ENCODE data around the gene REXO1. TPM values are rescaled to one million over a fixed set of nuclear protein-coding genes. Genes with fewer than 3 reads are reported as not detected.

The REXO1 gene
- total and polyA plus RNA-seq, 9 of the 15 experiments (the other 6 are each of a cell fraction or from before 2014, with no cell fraction given) = 0.04 to 63.3 (median 15.8) TPM

DNA sequence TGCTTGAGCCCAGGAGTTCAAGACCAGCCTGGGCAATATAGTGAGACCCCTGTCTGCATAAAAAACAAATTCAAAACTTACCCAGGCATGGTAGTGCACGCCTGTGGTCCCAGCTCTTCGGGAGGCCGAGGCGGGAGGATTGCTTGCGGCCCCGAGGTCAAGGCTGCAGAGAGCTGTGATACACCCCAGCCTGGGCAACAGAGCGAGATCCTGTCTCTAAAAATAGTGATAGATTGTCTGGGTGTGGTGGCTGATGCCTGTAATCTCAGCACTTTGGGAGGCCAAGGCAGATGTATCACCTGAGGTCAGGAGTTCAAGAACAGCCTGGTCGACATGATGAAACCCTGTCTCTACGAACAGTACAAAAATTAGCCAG, 19.1 kb upstream of the REXO1 start:
- Histone ChIP-seq H3K4me2 (ENCODE audit: insufficient read depth, low read length) (no peak overlapping the region), H3K9me1 (ENCODE audit: control insufficient read depth, insufficient read depth, low read length) (no peaks in the 10 kb centered on the region), H3K79me2 (ENCODE audit: control insufficient read depth, insufficient read depth, low read length) (peaks cover 47% of the 10 kb centered on the region), H3K4me3 (no peak overlapping the region), H3K9ac (ENCODE audit: insufficient read depth in 1 of 2, low read depth in 2 of 2, low read length in 2 of 2) (no peak overlapping the region), H3K9me3 (replicated peaks; ENCODE audit: control insufficient read depth, insufficient read depth, low read depth, low read length) (no peaks in the 10 kb centered on the region), H3K4me1 (replicated peaks in 1 of 2; ENCODE audit: control insufficient read depth in 2 of 2, insufficient read depth in 2 of 2, low read length in 2 of 2) (peaks cover 33 to 67% of the 10 kb centered on the region in 2 experiments), H3K36me3 (ENCODE audit: control insufficient read depth, insufficient read depth, low read length) (peaks cover 20% of the 10 kb centered on the region; the same call in 2 of the 3 replicates), H2AFZ (ENCODE audit: low read depth, low read length) (no peak overlapping the region), H3K27me3 (ENCODE audit: control insufficient read depth in 2 of 2, insufficient read depth in 2 of 2, low read length in 2 of 2) (no peaks in the 10 kb centered on the region), H4K20me1 (replicated peaks; ENCODE audit: control insufficient read depth, insufficient read depth, low read length) (no peaks in the 10 kb centered on the region), H3K27ac (ENCODE audit: extremely low read depth, low read depth, low read length) (no peak overlapping the region)
- DNase-seq (ENCODE audit: extremely low read depth in 1 of 4, low spot score in 3 of 4) (no peak), FAIRE-seq (no peak), ATAC-seq (no peak)
- in situ Hi-C loops (cut with MboI) = no loop called here
- ChIA-PET CTCF (ENCODE audit: low intra/inter-chr PET ratio) (no interaction called here), POLR2A (interaction anchor here (3.5 kb wide), 1 partner anchor 8 kb away, joined by 24 read pairs; no protein-coding TSS in a partner anchor)
- no TSS peak for BruUV-seq (replicated peaks)
- intact Hi-C loops (cut with micrococcal nuclease) = no loop called here
- WGBS (ENCODE audit: insufficient coverage, low coverage, missing lambda C conversion rate) = 69% methylated on average over 6 of the region's 9 CpGs
- TF ChIP-seq MCM2 (IDR thresholded peaks at IDR 0.05; ENCODE audit: low read depth) (no peak), ZNF316 (IDR thresholded peaks at IDR 0.05) (no peak), STAT6 (CRISPR knock-in tag; IDR thresholded peaks at IDR 0.05) (no peak), RBM17 (IDR thresholded peaks at IDR 0.05; ENCODE audit: borderline replicate concordance, low read depth, low read length) (no peak), LEF1 (IDR thresholded peaks at IDR 0.05) (no peak), IRF9 (tag; IDR thresholded peaks at IDR 0.05) (no peak), C11orf30 (IDR thresholded peaks at IDR 0.05; ENCODE audit: low read depth) (no peak), ZZZ3 (IDR thresholded peaks at IDR 0.05) (no peak), NELFE (IDR thresholded peaks at IDR 0.05; ENCODE audit: insufficient read depth, insufficient read length) (no peak), MTA2 (IDR thresholded peaks at IDR 0.05; ENCODE audit: low read depth) (no peak), JUN (IDR thresholded peaks at IDR 0.05; ENCODE audit: borderline replicate concordance, low read depth, low read length) (no peak), JUN (CRISPR knock-in tag; IDR thresholded peaks at IDR 0.05; ENCODE audit: borderline replicate concordance) (no peak), ELF1 (tag; IDR thresholded peaks at IDR 0.05) (no peak), ETS2 (tag; IDR thresholded peaks at IDR 0.05; ENCODE audit: borderline replicate concordance, poor library complexity, severe bottlenecking) (no peak), DACH1 (IDR thresholded peaks at IDR 0.05; ENCODE audit: partially characterized antibody) (no peak), CBFA2T3 (IDR thresholded peaks at IDR 0.05) (0 out of 2 replicates have a peak, but pooled peaks have one; percentile 24), NR2F6 (CRISPR knock-in tag; IDR thresholded peaks at IDR 0.05) (no peak), PRPF4 (IDR thresholded peaks at IDR 0.05; ENCODE audit: insufficient read depth, low read depth, low read length, poor library complexity, severe bottlenecking) (no peak), HDAC2 (IDR thresholded peaks at IDR 0.05) (0 out of 2 replicates have a peak, but pooled peaks have one; percentile 56), CHD4 (IDR thresholded peaks at IDR 0.05; ENCODE audit: insufficient read depth, insufficient replicate concordance, low read depth, low read length, poor library complexity, severe bottlenecking) (no peak), ZNF175 (CRISPR knock-in tag; IDR thresholded peaks at IDR 0.05; ENCODE audit: low read depth) (no peak), EP300 (IDR thresholded peaks at IDR 0.05; ENCODE audit: low read length) (no peak), BCOR (IDR thresholded peaks at IDR 0.05) (peak; percentile 74), ARHGAP35 (IDR thresholded peaks at IDR 0.05; ENCODE audit: partially characterized antibody) (no peak)

All from K562 (cell line).